Endothelial cell of umbilical vein (primary cell): ENCODE results near the gene CHST8.

Experiments used
- CTCF ChIP-seq, 2 donors: IDR thresholded peaks; 1 replicate in 1 of 2; 2 replicates in 1 of 2; pipeline ENCODE4 v1.5.1; 2011; ENCODE audit warnings: low read length in 2 of 2, mild to moderate bottlenecking in 2 of 2, moderate library complexity in 2 of 2, control low read depth in 1 of 2, inconsistent platforms in 1 of 2, low read depth in 1 of 2; ENCODE audit not compliant: insufficient read depth in 1 of 2; ENCODE audit errors: extremely low read depth in 1 of 2
- EZH2 ChIP-seq: IDR thresholded peaks from 2 replicates; pipeline ENCODE4 v1.6.1; 2012; ENCODE audit warnings: borderline replicate concordance, low read depth, mild to moderate bottlenecking, moderate library complexity, low read length, inconsistent platforms; ENCODE audit not compliant: severe bottlenecking
- POLR2A ChIP-seq: IDR thresholded peaks from 2 replicates; pipeline ENCODE4 v1.6.1; 2012; ENCODE audit warnings: low read depth, mild to moderate bottlenecking, control low read depth, low read length
- POLR2AphosphoS5 ChIP-seq: IDR thresholded peaks from 2 replicates; pipeline ENCODE4 v1.6.1; 2012; ENCODE audit warnings: low read depth, mild to moderate bottlenecking, control low read depth, low read length, moderate library complexity; ENCODE audit not compliant: insufficient read depth
- TF ChIP-seq, protein P1 (sequence below): IDR thresholded peaks from 2 replicates; pipeline ENCODE4 v1.6.1; 2011; ENCODE audit not compliant: insufficient read depth, insufficient read length

DNA sequence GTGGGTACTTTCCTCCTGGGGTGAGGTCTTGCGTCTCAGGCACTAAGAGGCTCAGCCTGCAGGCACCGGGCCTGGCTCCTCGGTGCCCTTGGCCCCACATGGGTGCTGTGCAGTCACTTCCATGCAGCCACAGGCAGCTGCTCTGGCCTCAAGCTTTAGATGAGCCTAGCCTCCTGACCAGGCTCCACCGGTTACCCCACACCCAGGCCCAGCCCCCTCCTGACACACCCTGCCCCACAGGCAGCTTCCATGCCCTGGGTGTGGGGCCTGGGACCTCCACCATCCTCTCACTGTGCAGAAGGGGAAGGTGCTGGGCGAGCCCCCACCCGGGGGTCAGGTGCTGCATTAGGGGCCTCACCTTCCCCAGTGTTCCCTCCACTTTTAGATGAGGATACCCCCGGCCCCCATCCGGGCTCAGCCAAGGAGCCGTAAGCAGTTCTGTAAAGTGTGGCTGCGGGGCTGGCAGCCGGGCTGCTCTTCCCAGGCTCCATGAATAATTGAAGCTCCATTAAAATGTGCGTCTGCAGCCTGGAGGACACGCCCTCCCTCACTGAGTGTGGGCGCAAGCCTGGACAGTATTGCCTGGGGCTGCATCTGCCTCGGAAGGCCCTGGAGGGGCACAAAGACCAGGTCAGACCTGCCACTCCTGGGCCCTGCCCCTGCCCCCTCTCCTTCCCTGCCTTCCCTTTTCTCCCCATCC is 102.4 kb downstream of the CHST8 start:
- no peak for TF ChIP-seq POLR2A
- TF ChIP-seq EZH2 = no peak
- no peak for TF ChIP-seq CTCF (IDR thresholded peaks at IDR 0.05; ENCODE audit: extremely low read depth in 1 of 2, insufficient read depth in 1 of 2, low read depth in 1 of 2, low read length in 2 of 2)
- TF ChIP-seq, protein P1, sequence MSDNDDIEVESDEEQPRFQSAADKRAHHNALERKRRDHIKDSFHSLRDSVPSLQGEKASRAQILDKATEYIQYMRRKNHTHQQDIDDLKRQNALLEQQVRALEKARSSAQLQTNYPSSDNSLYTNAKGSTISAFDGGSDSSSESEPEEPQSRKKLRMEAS = no peak
- no peak for TF ChIP-seq POLR2AphosphoS5
